ENCODE results near the gene METTL16.

DNA sequence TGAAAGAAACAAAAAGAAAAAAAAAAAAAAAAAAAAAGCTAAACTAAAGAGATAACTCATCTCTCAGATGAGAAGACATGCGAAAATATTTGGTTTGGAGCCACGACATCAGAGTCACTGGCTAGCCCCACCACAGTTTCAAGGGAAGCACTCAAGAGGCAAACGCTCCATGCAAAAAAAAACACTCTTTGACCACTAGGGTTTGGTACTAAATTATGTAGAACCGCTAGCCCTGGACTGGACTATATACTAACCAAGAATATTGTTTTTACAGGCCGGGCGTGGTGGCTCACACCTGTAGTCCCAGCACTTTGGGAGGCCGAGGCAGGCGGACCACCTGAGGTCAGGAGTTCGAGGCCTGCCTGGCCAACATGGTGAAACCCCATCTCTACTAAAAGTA lies 37.3 kb downstream of the METTL16 start:
- TF ChIP-seq, protein P1, sequence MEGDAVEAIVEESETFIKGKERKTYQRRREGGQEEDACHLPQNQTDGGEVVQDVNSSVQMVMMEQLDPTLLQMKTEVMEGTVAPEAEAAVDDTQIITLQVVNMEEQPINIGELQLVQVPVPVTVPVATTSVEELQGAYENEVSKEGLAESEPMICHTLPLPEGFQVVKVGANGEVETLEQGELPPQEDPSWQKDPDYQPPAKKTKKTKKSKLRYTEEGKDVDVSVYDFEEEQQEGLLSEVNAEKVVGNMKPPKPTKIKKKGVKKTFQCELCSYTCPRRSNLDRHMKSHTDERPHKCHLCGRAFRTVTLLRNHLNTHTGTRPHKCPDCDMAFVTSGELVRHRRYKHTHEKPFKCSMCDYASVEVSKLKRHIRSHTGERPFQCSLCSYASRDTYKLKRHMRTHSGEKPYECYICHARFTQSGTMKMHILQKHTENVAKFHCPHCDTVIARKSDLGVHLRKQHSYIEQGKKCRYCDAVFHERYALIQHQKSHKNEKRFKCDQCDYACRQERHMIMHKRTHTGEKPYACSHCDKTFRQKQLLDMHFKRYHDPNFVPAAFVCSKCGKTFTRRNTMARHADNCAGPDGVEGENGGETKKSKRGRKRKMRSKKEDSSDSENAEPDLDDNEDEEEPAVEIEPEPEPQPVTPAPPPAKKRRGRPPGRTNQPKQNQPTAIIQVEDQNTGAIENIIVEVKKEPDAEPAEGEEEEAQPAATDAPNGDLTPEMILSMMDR (IDR thresholded peaks at IDR 0.05), result no peak
- no peak for TF ChIP-seq POLR2A (IDR thresholded peaks at IDR 0.05)
- no peak for TF ChIP-seq POLR2AphosphoS5 (IDR thresholded peaks at IDR 0.05)
- no peak for TF ChIP-seq EP300 (IDR thresholded peaks at IDR 0.05)
